Uterus (tissue), 4 donors: ENCODE measurements around the gene ATR. TPM values are rescaled to one million over a fixed set of nuclear protein-coding genes. Genes with fewer than 3 reads are reported as not detected.
"Not testable (repeated sequence)": the region's sequence is repeated elsewhere in the genome, so short reads cannot be mapped to it uniquely, and the experiment has no call there.

Experiments
- DNase-seq, 2 donors: peaks; one replicate each; pipeline ENCODE4 v3.0.0-alpha.2; 2019 to 2020
- H3K27ac ChIP-seq, 2 donors: fragments of 200-600 bp; sonication (generic); 1 replicate in 1 of 2; 2 replicates in 1 of 2; pipeline ENCODE4 v1.5.1; 2016 to 2018
- H3K27me3 ChIP-seq, 2 donors: fragments of 200-600 bp; sonication (generic); one replicate each; pipeline ENCODE4 v1.5.1; 2018 to 2019; ENCODE audit warnings: control low read depth in 1 of 2
- H3K36me3 ChIP-seq, 2 donors: fragments of 200-600 bp; sonication (generic); one replicate each; pipeline ENCODE4 v1.5.1; 2019; ENCODE audit warnings: control low read depth in 1 of 2
- H3K4me1 ChIP-seq, 2 donors: fragments of 200-600 bp; sonication (generic); one replicate each; pipeline ENCODE4 v1.5.1; 2018 to 2019; ENCODE audit warnings: control low read depth in 1 of 2
- H3K4me3 ChIP-seq, 2 donors: fragments of 200-600 bp; sonication (generic); 1 replicate in 1 of 2; 2 replicates in 1 of 2; pipeline ENCODE4 v1.5.1; 2018 to 2019; ENCODE audit warnings: mild to moderate bottlenecking in 1 of 2
- H3K9me3 ChIP-seq, 2 donors: fragments of 200-600 bp; sonication (generic); one replicate each; pipeline ENCODE4 v1.5.1; 2019; ENCODE audit warnings: control low read depth in 1 of 2
- CTCF ChIP-seq, 4 experiments: fragments of 200-600 bp in 2 of 4; fragments of 450-650 bp in 2 of 4; sonication (generic) in 2 of 4; IDR thresholded peaks; one replicate each; pipeline ENCODE4 v1.5.1; 2016 to 2019; ENCODE audit warnings: antibody characterized with exemption in 4 of 4, mild to moderate bottlenecking in 2 of 4, moderate library complexity in 1 of 4
- POLR2A ChIP-seq, 2 donors: fragments of 450-650 bp; IDR thresholded peaks; one replicate each; pipeline ENCODE4 v1.6.1; 2016; ENCODE audit warnings: antibody characterized with exemption in 2 of 2, mild to moderate bottlenecking in 1 of 2, moderate library complexity in 1 of 2
- intact Hi-C: fragments of 100-400 bp; cut with DNase I; formaldehyde crosslinking; loops from one replicate; pipeline ENCODE4 v1.15.1; 2023; ENCODE audit warnings: low total_unique reads
- total RNA-seq, 4 donors: library from RNA; depleted of rRNA in 3 of 4; stranded (reverse); fragments of >200 nt in 3 of 4; gene quantifications; one replicate each; pipeline versions ENCODE4 v1.1.0 to v1.2.4, GENCODE V29; 2014 to 2023
- donor health status: DM: yes; HTN: yes; CAD: no.

The ATR gene
- total RNA-seq, 4 donors from 2014 or later: 18.4 to 50.5 (median 31.1) TPM

DNA sequence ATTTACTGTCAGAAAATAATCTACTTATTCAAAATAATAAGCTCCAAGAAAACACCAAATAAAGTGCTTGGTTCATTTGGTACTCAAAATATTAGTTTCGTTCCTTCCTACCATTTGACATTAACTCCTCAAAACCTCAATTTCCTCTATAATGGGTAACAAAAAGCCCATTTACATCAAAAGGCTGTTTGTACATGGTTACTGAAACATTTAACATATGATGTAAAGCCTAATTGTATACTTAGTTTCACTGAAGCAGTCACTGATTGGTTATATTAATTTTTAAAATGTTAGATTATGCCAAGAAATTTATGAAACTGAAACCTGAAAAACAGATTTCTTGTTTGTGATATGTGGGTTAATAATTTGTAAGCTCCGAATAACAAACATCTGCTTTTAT, 145.4 kb downstream of the ATR start:
- TF ChIP-seq CTCF (IDR thresholded peaks at IDR 0.05): no peak
- no peak for TF ChIP-seq POLR2A (IDR thresholded peaks at IDR 0.05)
- Histone ChIP-seq H3K4me3 (no peak overlapping the region), H3K4me1 (peaks cover 0 to 4% of the 10 kb centered on the region in 2 donors), H3K36me3 (no peaks in the 10 kb centered on the region), H3K27ac (no peak overlapping the region), H3K9me3 (no peaks in the 10 kb centered on the region), H3K27me3 (no peaks in the 10 kb centered on the region)
- no peak for DNase-seq
- intact Hi-C loops: no loop called here

- TF ChIP-seq CTCF (IDR thresholded peaks at IDR 0.05) (no peak), POLR2A (IDR thresholded peaks at IDR 0.05) (no peak)
- Histone ChIP-seq H3K27ac (no peak overlapping the region), H3K9me3 (no peaks in the 10 kb centered on the region), H3K4me3 (no peak overlapping the region), H3K4me1 (peaks cover 0 to 4% of the 10 kb centered on the region in 2 donors), H3K36me3 (no peaks in the 10 kb centered on the region), H3K27me3 (no peaks in the 10 kb centered on the region)
- intact Hi-C loops: no loop called here
- no peak for DNase-seq
These were observed 149.0 kb downstream of the ATR start for GRCh38 chr3:142429582-142429981.

DNA sequence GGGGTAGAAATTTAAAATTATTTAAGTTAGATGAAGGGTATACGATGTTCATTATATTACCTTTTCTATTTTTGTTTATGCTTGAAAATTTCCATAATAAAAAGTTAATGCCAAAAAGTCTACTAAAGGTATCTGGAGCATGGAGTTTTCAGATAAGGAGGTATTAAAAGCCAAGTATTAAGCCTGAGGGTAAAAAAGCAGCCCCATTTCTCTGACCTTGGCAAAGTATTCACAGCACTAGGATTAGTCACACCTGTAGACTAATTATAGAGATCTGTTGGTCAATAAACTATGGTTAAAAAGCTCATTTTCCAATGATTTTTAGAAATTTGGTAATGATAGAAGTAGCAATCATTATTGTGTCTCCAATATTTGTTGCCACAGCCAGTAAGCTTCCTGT, 153.8 kb downstream of the ATR start:
- intact Hi-C loops: no loop called here
- H3K27me3 ChIP-seq: no peaks in the 10 kb centered on the region
- H3K4me3 ChIP-seq: no peak overlapping the region
- H3K36me3 ChIP-seq: no peaks in the 10 kb centered on the region
- no peak for DNase-seq
- no peak overlapping the region for H3K27ac ChIP-seq
- no peaks in the 10 kb centered on the region for H3K9me3 ChIP-seq
- TF ChIP-seq CTCF (IDR thresholded peaks at IDR 0.05) (no peak), POLR2A (IDR thresholded peaks at IDR 0.05) (no peak)
- H3K4me1 ChIP-seq: no peaks in the 10 kb centered on the region

- Histone ChIP-seq H3K27ac (no peak overlapping the region), H3K4me1 (no peaks in the 10 kb centered on the region), H3K36me3 (no peaks in the 10 kb centered on the region), H3K9me3 (no peaks in the 10 kb centered on the region), H3K27me3 (no peaks in the 10 kb centered on the region), H3K4me3 (no peak overlapping the region)
- intact Hi-C loops: no loop called here
- no peak for TF ChIP-seq POLR2A (IDR thresholded peaks at IDR 0.05)
- no peak for TF ChIP-seq CTCF (IDR thresholded peaks at IDR 0.05)
- DNase-seq: no peak
These were observed 159.5 kb downstream of the ATR start for GRCh38 chr3:142418926-142419592.

GRCh38 chr3:142417302-142417701, 161.2 kb downstream of the ATR start:
- no peaks in the 10 kb centered on the region for H3K36me3 ChIP-seq
- H3K27me3 ChIP-seq: no peaks in the 10 kb centered on the region
- TF ChIP-seq POLR2A (IDR thresholded peaks at IDR 0.05) (no peak), CTCF (IDR thresholded peaks at IDR 0.05) (no peak)
- no peak for DNase-seq
- no peak overlapping the region for H3K27ac ChIP-seq
- intact Hi-C loops: no loop called here
- H3K4me1 ChIP-seq: no peaks in the 10 kb centered on the region
- no peak overlapping the region for H3K4me3 ChIP-seq
- no peaks in the 10 kb centered on the region for H3K9me3 ChIP-seq

- H3K27me3 ChIP-seq, H3K4me1 ChIP-seq, H3K36me3 ChIP-seq, H3K27ac ChIP-seq, H3K4me3 ChIP-seq, intact Hi-C loops, H3K9me3 ChIP-seq, DNase-seq: not testable (repeated sequence)
These were observed 178.0 kb downstream of the ATR start for GRCh38 chr3:142400537-142400936.
